ENCODE measurements around the gene HIBCH.

The HIBCH gene

GRCh38 chr2:190190507-190191162, 129.0 kb downstream of the HIBCH start:
- no peak for DNase-seq (ENCODE audit: low read depth, low spot score)

- no peak for DNase-seq (ENCODE audit: low read depth, low spot score)
Measured at GRCh38 chr2:190188289-190188688, 131.3 kb downstream of the HIBCH start.

GRCh38 chr2:190186238-190186637, 133.4 kb downstream of the HIBCH start:
- no peak for DNase-seq (ENCODE audit: low read depth, low spot score)

- DNase-seq (ENCODE audit: low read depth, low spot score): no peak
Measured at GRCh38 chr2:190185380-190185779, 134.2 kb downstream of the HIBCH start.

- no peak for DNase-seq (ENCODE audit: low read depth, low spot score)
Measured at GRCh38 chr2:190184460-190184859, 135.2 kb downstream of the HIBCH start.

- no peak for DNase-seq (ENCODE audit: low read depth, low spot score)
Measured at GRCh38 chr2:190183539-190183938, 136.1 kb downstream of the HIBCH start.

- DNase-seq (ENCODE audit: low read depth, low spot score): no peak
Measured at GRCh38 chr2:190182071-190182524, 137.5 kb downstream of the HIBCH start.

- DNase-seq (ENCODE audit: low read depth, low spot score): no peak
Measured at GRCh38 chr2:190181123-190181669, 138.4 kb downstream of the HIBCH start.

- no peak for DNase-seq (ENCODE audit: low read depth, low spot score)
Measured at GRCh38 chr2:190180313-190181122, 139.1 kb downstream of the HIBCH start.

- no peak for DNase-seq (ENCODE audit: low read depth, low spot score)
Measured at GRCh38 chr2:190179754-190180312, 139.8 kb downstream of the HIBCH start.

GRCh38 chr2:190178066-190178722, 141.4 kb downstream of the HIBCH start:
- DNase-seq (ENCODE audit: low read depth, low spot score): no peak

GRCh38 chr2:190177249-190178040, 142.2 kb downstream of the HIBCH start:
- DNase-seq (ENCODE audit: low read depth, low spot score): no peak

GRCh38 chr2:190173392-190173791, 146.2 kb downstream of the HIBCH start:
- no peak for DNase-seq (ENCODE audit: low read depth, low spot score)

- DNase-seq (ENCODE audit: low read depth, low spot score): no peak
Measured at GRCh38 chr2:190170673-190171072, 149.0 kb downstream of the HIBCH start.

GRCh38 chr2:190169221-190170072, 150.2 kb downstream of the HIBCH start:
- no peak for DNase-seq (ENCODE audit: low read depth, low spot score)

- DNase-seq (ENCODE audit: low read depth, low spot score): no peak
Measured at GRCh38 chr2:190167702-190168101, 151.9 kb downstream of the HIBCH start.

GRCh38 chr2:190165491-190165890, 154.1 kb downstream of the HIBCH start:
- no peak for DNase-seq (ENCODE audit: low read depth, low spot score)

- DNase-seq (ENCODE audit: low read depth, low spot score): no peak
Measured at GRCh38 chr2:190162851-190163250, 156.8 kb downstream of the HIBCH start.

- DNase-seq (ENCODE audit: low read depth, low spot score): no peak
Measured at GRCh38 chr2:190159453-190159852, 160.2 kb downstream of the HIBCH start.

GRCh38 chr2:190158798-190159434, 160.7 kb downstream of the HIBCH start:
- no peak for DNase-seq (ENCODE audit: low read depth, low spot score)
